Measurements from ENCODE around the gene KRTAP13-4.

Gene KRTAP13-4

GRCh38 chr21:30430170-30430655, at the start of gene KRTAP13-4:
TSS of gene KRTAP13-4 (plus strand) at chr21:30430220. CDS start at chr21:30430276, 56 bp downstream.
- DNase-seq (ENCODE audit: extremely low read depth in 1 of 2, low read depth in 1 of 2): no peak

- DNase-seq (ENCODE audit: extremely low read depth in 1 of 2, low read depth in 1 of 2): no peak
Observed at GRCh38 chr21:30382201-30382600, 47.8 kb upstream of the KRTAP13-4 start.

- DNase-seq (ENCODE audit: extremely low read depth in 1 of 2, low read depth in 1 of 2): no peak
Observed at GRCh38 chr21:30391492-30392025, 38.5 kb upstream of the KRTAP13-4 start.

GRCh38 chr21:30395731-30396130, 34.3 kb upstream of the KRTAP13-4 start, which contains the start of gene KRTAP13-1:
TSS of gene KRTAP13-1 (plus strand) at chr21:30396031. CDS start at chr21:30396087, 56 bp downstream.
- no peak for DNase-seq (ENCODE audit: extremely low read depth in 1 of 2, low read depth in 1 of 2)

GRCh38 chr21:30408782-30409494, 21.1 kb upstream of the KRTAP13-4 start:
- DNase-seq (ENCODE audit: extremely low read depth in 1 of 2, low read depth in 1 of 2): no peak

GRCh38 chr21:30415993-30416392, 14.0 kb upstream of the KRTAP13-4 start:
- no peak for DNase-seq (ENCODE audit: extremely low read depth in 1 of 2, low read depth in 1 of 2)

- DNase-seq (ENCODE audit: extremely low read depth in 1 of 2, low read depth in 1 of 2): no peak
Observed at GRCh38 chr21:30425826-30426225, 4.2 kb upstream of the KRTAP13-4 start, which contains the start of gene KRTAP13-3. TSS of gene KRTAP13-3 (minus strand) at chr21:30425926. CDS start at chr21:30425912, 14 bp downstream.

GRCh38 chr21:30426731-30427130, 3.3 kb upstream of the KRTAP13-4 start:
- no peak for DNase-seq (ENCODE audit: extremely low read depth in 1 of 2, low read depth in 1 of 2)

GRCh38 chr21:30434033-30434631, 4.1 kb downstream of the KRTAP13-4 start:
- no peak for DNase-seq (ENCODE audit: extremely low read depth in 1 of 2, low read depth in 1 of 2)

- DNase-seq (ENCODE audit: extremely low read depth in 1 of 2, low read depth in 1 of 2): no peak
Observed at GRCh38 chr21:30437010-30437565, 7.1 kb downstream of the KRTAP13-4 start.

GRCh38 chr21:30439975-30440374, 10.0 kb downstream of the KRTAP13-4 start, which contains the start of gene KRTAP15-1:
TSS of gene KRTAP15-1 (plus strand) at chr21:30440275. CDS start at chr21:30440328, 53 bp downstream.
- DNase-seq (ENCODE audit: extremely low read depth in 1 of 2, low read depth in 1 of 2): no peak

- no peak for DNase-seq (ENCODE audit: extremely low read depth in 1 of 2, low read depth in 1 of 2)
Observed at GRCh38 chr21:30443226-30443625, 13.2 kb downstream of the KRTAP13-4 start.

- DNase-seq (ENCODE audit: extremely low read depth in 1 of 2, low read depth in 1 of 2): no peak
Observed at GRCh38 chr21:30444204-30444603, 14.2 kb downstream of the KRTAP13-4 start.

- DNase-seq (ENCODE audit: extremely low read depth in 1 of 2, low read depth in 1 of 2): no peak
Observed at GRCh38 chr21:30447056-30447455, 17.0 kb downstream of the KRTAP13-4 start.

- DNase-seq (ENCODE audit: extremely low read depth in 1 of 2, low read depth in 1 of 2): no peak
Observed at GRCh38 chr21:30448514-30448913, 18.5 kb downstream of the KRTAP13-4 start.

GRCh38 chr21:30463713-30464112, 33.7 kb downstream of the KRTAP13-4 start:
- DNase-seq (ENCODE audit: extremely low read depth in 1 of 2, low read depth in 1 of 2): no peak

GRCh38 chr21:30468900-30469714, 39.1 kb downstream of the KRTAP13-4 start:
- DNase-seq (ENCODE audit: extremely low read depth in 1 of 2, low read depth in 1 of 2): no peak

GRCh38 chr21:30478004-30478403, 48.0 kb downstream of the KRTAP13-4 start:
- no peak for DNase-seq (ENCODE audit: extremely low read depth in 1 of 2, low read depth in 1 of 2)

- no peak for DNase-seq (ENCODE audit: extremely low read depth in 1 of 2, low read depth in 1 of 2)
Observed at GRCh38 chr21:30479259-30479658, 49.2 kb downstream of the KRTAP13-4 start.

- DNase-seq (ENCODE audit: extremely low read depth in 1 of 2, low read depth in 1 of 2): no peak
Observed at GRCh38 chr21:30480145-30480544, 50.1 kb downstream of the KRTAP13-4 start, which contains the start of gene KRTAP19-1. TSS of gene KRTAP19-1 (minus strand) at chr21:30480367. CDS start at chr21:30480317, 50 bp downstream.

All from activated CD8-positive, alpha-beta memory T cell treated with anti-CD3 and anti-CD28 coated beads for 1 hour (primary cell).